Measurements from ENCODE around the gene SLC35C1.

Gene SLC35C1

GRCh38 chr11:45859661-45860140, 54.8 kb downstream of the SLC35C1 start:
- H3K4me3 ChIP-seq (ENCODE audit: low read depth, low read length), result no peak overlapping the region
- DNase-seq (ENCODE audit: low read depth), result no peak
- no peak for TF ChIP-seq CTCF (IDR thresholded peaks at IDR 0.05; ENCODE audit: insufficient read depth, low read depth, low read length, missing control alignments)

GRCh38 chr11:45860348-45860747, 55.4 kb downstream of the SLC35C1 start:
- TF ChIP-seq CTCF (IDR thresholded peaks at IDR 0.05; ENCODE audit: insufficient read depth, low read depth, low read length, missing control alignments), result no peak

GRCh38 chr11:45860764-45861510, 56.0 kb downstream of the SLC35C1 start:
- no peak for TF ChIP-seq CTCF (IDR thresholded peaks at IDR 0.05; ENCODE audit: insufficient read depth, low read depth, low read length, missing control alignments)
- H3K4me3 ChIP-seq (ENCODE audit: low read depth, low read length), result no peak overlapping the region
- DNase-seq (ENCODE audit: low read depth), result no peak

More at GRCh38 chr11:45860348-45860747, 55.4 kb downstream of the SLC35C1 start:
- DNase-seq (ENCODE audit: low read depth), result no peak
- H3K4me3 ChIP-seq (ENCODE audit: low read depth, low read length), result no peak overlapping the region
